ENCODE measurements around the gene F13A1. TPM values are rescaled to one million over a fixed set of nuclear protein-coding genes. Genes with fewer than 3 reads are reported as not detected.

F13A1 gene
- total and polyA plus RNA-seq, 2 experiments from 2014 or later = not detected

- no peak for TF ChIP-seq EZH2 (IDR thresholded peaks at IDR 0.05; ENCODE audit: insufficient read depth, poor library complexity, severe bottlenecking)
- no peak for TF ChIP-seq EZH2phosphoT487 (IDR thresholded peaks at IDR 0.05; ENCODE audit: insufficient read depth, low read depth)
- Histone ChIP-seq H2AFZ (no peak overlapping the region), H3K4me3 (no peak overlapping the region), H3F3A (ENCODE audit: insufficient read depth) (peaks cover 3% of the 10 kb centered on the region; the same call in 1 of the 2 replicates), H3K4me1 (ENCODE audit: insufficient read depth) (peaks cover 9% of the 10 kb centered on the region; the same call in 1 of the 2 replicates), H3K9me2 (ENCODE audit: insufficient read depth) (no peaks in the 10 kb centered on the region), H3K27ac (no peak overlapping the region), H3K4me2 (ENCODE audit: unreplicated experiment) (no peak overlapping the region), H3K79me2 (ENCODE audit: insufficient read depth) (no peaks in the 10 kb centered on the region), H3K36me3 (ENCODE audit: low read depth) (no peaks in the 10 kb centered on the region), H3K9me3 (ENCODE audit: low read depth) (no peaks in the 10 kb centered on the region), H3K27me3 (replicated peaks; ENCODE audit: insufficient read depth) (no peaks in the 10 kb centered on the region), H4K20me1 (ENCODE audit: insufficient read depth) (no peaks in the 10 kb centered on the region), H3K9ac (no peak overlapping the region)
- in situ Hi-C loops (cut with MboI) = no loop called here
- no peak for DNase-seq
- 58 to 67% methylated on average over 3 of the region's 3 CpGs for WGBS, 2 experiments (ENCODE audit: low coverage in 1 of 2, low lambda C conversion rate in 2 of 2, missing lambda C conversion rate in 2 of 2)
These were observed 100.7 kb downstream of the F13A1 start for GRCh38 chr6:6219716-6220115.

- Histone ChIP-seq H3K4me3 (peak overlapping the region; percentile 58), H3K36me3 (ENCODE audit: low read depth) (no peaks in the 10 kb centered on the region), H3K4me2 (ENCODE audit: unreplicated experiment) (peak overlapping the region; percentile 86), H3K27ac (peak overlapping the region; percentile 74), H3K9me2 (ENCODE audit: insufficient read depth) (no peaks in the 10 kb centered on the region), H3K4me1 (ENCODE audit: insufficient read depth) (peaks cover 9% of the 10 kb centered on the region; the same call in 1 of the 2 replicates), H3F3A (ENCODE audit: insufficient read depth) (peaks cover 3% of the 10 kb centered on the region; the same call in 1 of the 2 replicates), H3K79me2 (ENCODE audit: insufficient read depth) (no peaks in the 10 kb centered on the region), H3K9ac (peak overlapping the region; percentile 74), H3K9me3 (ENCODE audit: low read depth) (no peaks in the 10 kb centered on the region), H4K20me1 (ENCODE audit: insufficient read depth) (no peaks in the 10 kb centered on the region), H2AFZ (peak overlapping the region; percentile 66), H3K27me3 (replicated peaks; ENCODE audit: insufficient read depth) (no peaks in the 10 kb centered on the region)
- in situ Hi-C loops (cut with MboI) = no loop called here
- DNase-seq = peak; percentile 92
- 4 to 5% methylated on average over 3 of the region's 3 CpGs for WGBS, 2 experiments (ENCODE audit: low coverage in 1 of 2, low lambda C conversion rate in 2 of 2, missing lambda C conversion rate in 2 of 2)
- TF ChIP-seq EZH2 (IDR thresholded peaks at IDR 0.05; ENCODE audit: insufficient read depth, poor library complexity, severe bottlenecking) (no peak), EZH2phosphoT487 (IDR thresholded peaks at IDR 0.05; ENCODE audit: insufficient read depth, low read depth) (no peak)
These were observed 101.7 kb downstream of the F13A1 start for GRCh38 chr6:6218759-6219085.

- H3K36me3 ChIP-seq (ENCODE audit: low read depth) = no peaks in the 10 kb centered on the region
- peak overlapping the region; percentile 66 for H2AFZ ChIP-seq
- H3K9me3 ChIP-seq (ENCODE audit: low read depth) = no peaks in the 10 kb centered on the region
- H3K9me2 ChIP-seq (ENCODE audit: insufficient read depth) = no peaks in the 10 kb centered on the region
- no peaks in the 10 kb centered on the region for H3K27me3 ChIP-seq (replicated peaks; ENCODE audit: insufficient read depth)
- peak overlapping the region; percentile 58 for H3K4me3 ChIP-seq
- H3K4me1 ChIP-seq (ENCODE audit: insufficient read depth) = peaks cover 9% of the 10 kb centered on the region; the same call in 1 of the 2 replicates
- in situ Hi-C loops (cut with MboI) = no loop called here
- H4K20me1 ChIP-seq (ENCODE audit: insufficient read depth) = no peaks in the 10 kb centered on the region
- H3K9ac ChIP-seq = peak overlapping the region; percentile 74
- H3K79me2 ChIP-seq (ENCODE audit: insufficient read depth) = no peaks in the 10 kb centered on the region
- H3F3A ChIP-seq (ENCODE audit: insufficient read depth) = peaks cover 3% of the 10 kb centered on the region; the same call in 1 of the 2 replicates
- 14 to 17% methylated on average over 11 of the region's 11 CpGs for WGBS, 2 experiments (ENCODE audit: low coverage in 1 of 2, low lambda C conversion rate in 2 of 2, missing lambda C conversion rate in 2 of 2)
- peak; percentile 81 for DNase-seq
- H3K4me2 ChIP-seq (ENCODE audit: unreplicated experiment) = peak overlapping the region; percentile 86
- H3K27ac ChIP-seq = peak overlapping the region; percentile 74
- no peak for TF ChIP-seq EZH2 (IDR thresholded peaks at IDR 0.05; ENCODE audit: insufficient read depth, poor library complexity, severe bottlenecking)
- no peak for TF ChIP-seq EZH2phosphoT487 (IDR thresholded peaks at IDR 0.05; ENCODE audit: insufficient read depth, low read depth)
These were observed 102.4 kb downstream of the F13A1 start for GRCh38 chr6:6217855-6218758.

- TF ChIP-seq EZH2phosphoT487 (IDR thresholded peaks at IDR 0.05; ENCODE audit: insufficient read depth, low read depth) (no peak), EZH2 (IDR thresholded peaks at IDR 0.05; ENCODE audit: insufficient read depth, poor library complexity, severe bottlenecking) (no peak)
- Histone ChIP-seq H3K27ac (no peak overlapping the region), H4K20me1 (ENCODE audit: insufficient read depth) (no peaks in the 10 kb centered on the region), H3K9me2 (ENCODE audit: insufficient read depth) (no peaks in the 10 kb centered on the region), H3K79me2 (ENCODE audit: insufficient read depth) (no peaks in the 10 kb centered on the region), H3F3A (ENCODE audit: insufficient read depth) (no peaks in the 10 kb centered on the region), H3K9me3 (ENCODE audit: low read depth) (no peaks in the 10 kb centered on the region), H3K4me2 (ENCODE audit: unreplicated experiment) (no peak overlapping the region), H3K9ac (no peak overlapping the region), H3K4me1 (ENCODE audit: insufficient read depth) (no peaks in the 10 kb centered on the region), H3K36me3 (ENCODE audit: low read depth) (no peaks in the 10 kb centered on the region), H3K4me3 (no peak overlapping the region), H2AFZ (no peak overlapping the region), H3K27me3 (replicated peaks; ENCODE audit: insufficient read depth) (no peaks in the 10 kb centered on the region)
- in situ Hi-C loops (cut with MboI) = no loop called here
- DNase-seq = no peak
- 43 to 45% methylated on average over 2 of the region's 2 CpGs for WGBS, 2 experiments (ENCODE audit: low coverage in 1 of 2, low lambda C conversion rate in 2 of 2, missing lambda C conversion rate in 2 of 2)
These were observed 109.5 kb downstream of the F13A1 start for GRCh38 chr6:6210994-6211393.
